ENCODE measurements around the gene NUDT8.

- TF ChIP-seq GABPA (IDR thresholded peaks at IDR 0.05; ENCODE audit: low read depth): no peak
- TF ChIP-seq CTCF (IDR thresholded peaks at IDR 0.05): no peak
- no peak for TF ChIP-seq NFIC (IDR thresholded peaks at IDR 0.05; ENCODE audit: borderline replicate concordance)
- no peak for TF ChIP-seq FOXM1 (IDR thresholded peaks at IDR 0.05; ENCODE audit: low read depth)
Observed at GRCh38 chr11:67647471-67647870, 17.7 kb upstream of the NUDT8 start.

All from SK-N-SH (cell line).